ENCODE results near the gene MUSTN1.

Gene MUSTN1

DNA sequence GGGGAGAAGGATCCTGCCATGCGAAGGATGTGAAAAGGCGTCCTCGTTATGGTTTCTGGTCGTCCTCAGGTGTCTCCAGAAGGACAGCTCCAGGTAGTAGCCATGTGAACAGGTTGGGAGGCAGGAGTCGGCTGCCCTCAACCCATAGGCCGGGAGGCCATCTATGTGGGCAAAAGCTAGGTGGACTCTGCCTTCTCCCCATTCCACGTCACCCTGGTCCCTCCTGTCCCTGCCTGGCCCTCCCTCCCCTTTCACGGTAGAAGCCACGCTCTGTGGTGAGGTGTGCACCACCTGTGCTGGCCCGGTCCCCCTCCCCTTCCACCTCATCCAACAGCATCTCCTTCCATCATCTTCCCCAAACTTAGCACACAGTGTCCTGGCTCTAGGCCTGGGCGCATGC is 23.9 kb downstream of the MUSTN1 start:
- TF ChIP-seq, protein P1, sequence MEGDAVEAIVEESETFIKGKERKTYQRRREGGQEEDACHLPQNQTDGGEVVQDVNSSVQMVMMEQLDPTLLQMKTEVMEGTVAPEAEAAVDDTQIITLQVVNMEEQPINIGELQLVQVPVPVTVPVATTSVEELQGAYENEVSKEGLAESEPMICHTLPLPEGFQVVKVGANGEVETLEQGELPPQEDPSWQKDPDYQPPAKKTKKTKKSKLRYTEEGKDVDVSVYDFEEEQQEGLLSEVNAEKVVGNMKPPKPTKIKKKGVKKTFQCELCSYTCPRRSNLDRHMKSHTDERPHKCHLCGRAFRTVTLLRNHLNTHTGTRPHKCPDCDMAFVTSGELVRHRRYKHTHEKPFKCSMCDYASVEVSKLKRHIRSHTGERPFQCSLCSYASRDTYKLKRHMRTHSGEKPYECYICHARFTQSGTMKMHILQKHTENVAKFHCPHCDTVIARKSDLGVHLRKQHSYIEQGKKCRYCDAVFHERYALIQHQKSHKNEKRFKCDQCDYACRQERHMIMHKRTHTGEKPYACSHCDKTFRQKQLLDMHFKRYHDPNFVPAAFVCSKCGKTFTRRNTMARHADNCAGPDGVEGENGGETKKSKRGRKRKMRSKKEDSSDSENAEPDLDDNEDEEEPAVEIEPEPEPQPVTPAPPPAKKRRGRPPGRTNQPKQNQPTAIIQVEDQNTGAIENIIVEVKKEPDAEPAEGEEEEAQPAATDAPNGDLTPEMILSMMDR (IDR thresholded peaks at IDR 0.05; ENCODE audit: low read depth, low read length), result no peak
- no peaks in the 10 kb centered on the region for H3K27me3 ChIP-seq (ENCODE audit: insufficient read depth, low read depth, severe bottlenecking)
- no peaks in the 10 kb centered on the region for H3K9me3 ChIP-seq (ENCODE audit: severe bottlenecking)
- DNase-seq, result no peak
- H3K4me3 ChIP-seq (ENCODE audit: low read depth, low read length), result no peak overlapping the region
- no peaks in the 10 kb centered on the region for H3K36me3 ChIP-seq
- no peak overlapping the region for H3K27ac ChIP-seq

DNA sequence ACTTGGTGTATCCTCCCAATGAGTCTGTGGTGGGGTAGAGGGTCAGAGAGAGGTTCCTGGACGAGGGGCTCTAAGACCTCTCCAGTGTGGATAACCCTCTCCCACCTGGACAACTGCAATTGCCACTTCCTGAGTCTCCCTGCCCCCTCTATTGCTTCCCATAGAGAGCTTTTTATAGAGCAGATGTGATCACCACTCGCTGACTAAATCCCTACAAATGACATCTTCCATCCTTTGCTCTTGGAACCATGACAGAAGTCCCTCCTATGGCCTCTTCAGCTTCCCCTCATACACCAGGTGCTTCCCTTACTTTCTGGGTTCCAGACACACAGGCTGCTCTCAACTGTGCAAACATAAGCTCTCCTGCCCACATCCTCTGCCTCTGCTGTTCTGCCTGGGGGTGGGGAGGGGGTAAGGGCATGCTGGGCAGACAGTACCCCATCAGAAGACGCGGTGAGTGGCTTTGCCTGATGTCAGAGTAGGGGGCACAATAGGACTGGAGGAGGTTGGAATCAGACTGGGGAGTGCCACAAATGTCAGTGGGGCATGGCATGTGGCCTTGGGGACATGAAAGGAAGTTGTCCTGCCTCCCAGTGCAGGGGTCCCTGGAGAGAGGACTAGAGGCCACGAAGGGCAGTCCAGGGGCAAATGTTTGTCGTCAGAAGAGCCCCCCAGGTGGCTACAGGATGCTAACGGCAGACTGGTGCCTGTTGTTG is 25.0 kb downstream of the MUSTN1 start:
- Histone ChIP-seq H3K27me3 (ENCODE audit: insufficient read depth, low read depth, severe bottlenecking) (no peaks in the 10 kb centered on the region), H3K36me3 (no peaks in the 10 kb centered on the region), H3K27ac (no peak overlapping the region), H3K9me3 (ENCODE audit: severe bottlenecking) (no peaks in the 10 kb centered on the region), H3K4me3 (ENCODE audit: low read depth, low read length) (no peak overlapping the region)
- no peak for DNase-seq
- TF ChIP-seq, protein P1 (IDR thresholded peaks at IDR 0.05; ENCODE audit: low read depth, low read length), result no peak

DNA sequence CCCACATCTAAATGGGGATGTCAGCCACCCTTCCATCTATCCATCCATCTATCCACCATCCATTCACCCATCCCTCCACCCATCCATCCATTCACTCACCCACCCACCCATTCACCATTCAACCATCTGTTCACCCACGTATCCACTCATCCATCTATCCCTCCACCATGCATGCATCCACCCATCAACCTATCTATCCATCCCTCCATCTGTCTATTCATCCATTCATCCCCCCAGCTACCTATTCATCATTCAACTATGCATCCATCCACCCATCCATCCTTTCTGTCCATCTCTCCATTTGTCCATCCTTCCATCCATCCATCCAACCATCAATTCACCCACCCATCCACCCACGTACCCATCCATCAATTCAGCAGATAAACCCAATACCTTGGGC is 25.7 kb downstream of the MUSTN1 start:
- H3K36me3 ChIP-seq, result no peaks in the 10 kb centered on the region
- H3K9me3 ChIP-seq (ENCODE audit: severe bottlenecking), result no peaks in the 10 kb centered on the region
- H3K27ac ChIP-seq, result no peak overlapping the region
- no peak for DNase-seq
- H3K27me3 ChIP-seq (ENCODE audit: insufficient read depth, low read depth, severe bottlenecking), result no peaks in the 10 kb centered on the region
- TF ChIP-seq, protein P1 (IDR thresholded peaks at IDR 0.05; ENCODE audit: low read depth, low read length), result no peak
- no peak overlapping the region for H3K4me3 ChIP-seq (ENCODE audit: low read depth, low read length)

DNA sequence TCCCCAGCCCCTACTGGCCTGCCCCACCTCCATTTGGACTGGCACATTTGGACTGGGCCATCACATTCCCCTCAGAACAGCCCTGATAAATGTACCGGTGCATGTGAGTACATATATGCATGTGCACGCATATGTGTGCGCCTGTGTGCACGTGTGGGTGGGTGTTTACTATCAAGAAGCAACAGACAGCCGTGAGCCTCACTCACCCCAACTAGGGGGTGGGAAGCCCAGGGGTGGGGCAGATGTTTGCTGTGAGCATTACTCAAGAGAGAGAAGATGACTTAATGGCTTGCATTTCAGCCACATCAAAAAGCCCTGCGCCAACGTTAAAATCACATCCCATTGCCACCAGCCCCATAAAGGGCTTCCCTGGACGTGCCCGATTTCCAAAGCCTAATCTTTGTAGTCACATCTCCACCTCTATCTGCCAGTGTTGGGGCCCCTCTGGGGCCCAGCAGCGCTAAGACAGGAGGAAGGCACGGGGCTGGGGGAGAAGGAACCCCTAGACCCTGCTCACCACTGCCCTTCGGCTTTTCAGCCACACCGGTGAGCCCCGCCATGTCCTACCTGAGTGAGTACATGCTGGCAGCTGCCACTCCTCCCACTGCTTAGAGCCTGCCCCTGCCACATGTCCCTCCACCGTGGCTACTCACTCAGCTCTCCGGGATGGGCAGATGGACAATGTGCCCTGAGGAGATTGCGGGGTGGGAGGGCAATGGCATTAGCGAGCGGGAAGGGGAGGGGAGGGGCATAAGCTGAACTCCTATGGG is 29.4 kb downstream of the MUSTN1 start:
- Histone ChIP-seq H3K27ac (no peak overlapping the region), H3K27me3 (ENCODE audit: insufficient read depth, low read depth, severe bottlenecking) (no peaks in the 10 kb centered on the region), H3K4me3 (ENCODE audit: low read depth, low read length) (no peak overlapping the region), H3K36me3 (no peaks in the 10 kb centered on the region), H3K9me3 (ENCODE audit: severe bottlenecking) (no peaks in the 10 kb centered on the region)
- peak; percentile 44 for DNase-seq
- TF ChIP-seq, protein P1 (IDR thresholded peaks at IDR 0.05; ENCODE audit: low read depth, low read length), result no peak

DNA sequence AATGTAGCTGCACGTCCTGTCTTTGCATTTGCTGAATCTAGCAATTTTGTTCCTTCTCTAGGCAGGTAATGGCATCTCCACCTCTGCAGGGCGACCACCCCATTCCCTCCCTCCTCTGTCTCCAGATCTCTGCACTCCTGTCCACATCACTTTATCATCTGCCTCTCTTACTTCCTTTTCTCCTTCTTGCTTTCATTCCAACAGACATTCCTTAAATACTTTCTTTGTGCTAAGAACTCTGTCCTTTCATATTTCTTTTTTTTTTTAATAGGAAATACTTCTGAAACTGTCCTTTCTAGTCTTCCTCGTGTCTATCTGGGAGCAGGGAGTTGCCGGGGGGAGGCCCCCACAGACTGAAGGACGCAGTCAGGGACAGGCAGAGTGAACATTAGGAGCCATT is 33.0 kb downstream of the MUSTN1 start:
- Histone ChIP-seq H3K27me3 (ENCODE audit: insufficient read depth, low read depth, severe bottlenecking) (no peaks in the 10 kb centered on the region), H3K27ac (no peak overlapping the region), H3K9me3 (ENCODE audit: severe bottlenecking) (no peaks in the 10 kb centered on the region), H3K36me3 (no peaks in the 10 kb centered on the region), H3K4me3 (ENCODE audit: low read depth, low read length) (no peak overlapping the region)
- DNase-seq, result no peak
- TF ChIP-seq, protein P1 (IDR thresholded peaks at IDR 0.05; ENCODE audit: low read depth, low read length), result no peak
